ENCODE measurements around the gene KLC1. TPM values are rescaled to one million over a fixed set of nuclear protein-coding genes. Genes with fewer than 3 reads are reported as not detected.

The KLC1 gene
- total and polyA plus RNA-seq, 2 of the 13 experiments (the other 11 are each of a cell fraction or from before 2014, with no cell fraction given): 53.2 to 63.5 TPM

DNA sequence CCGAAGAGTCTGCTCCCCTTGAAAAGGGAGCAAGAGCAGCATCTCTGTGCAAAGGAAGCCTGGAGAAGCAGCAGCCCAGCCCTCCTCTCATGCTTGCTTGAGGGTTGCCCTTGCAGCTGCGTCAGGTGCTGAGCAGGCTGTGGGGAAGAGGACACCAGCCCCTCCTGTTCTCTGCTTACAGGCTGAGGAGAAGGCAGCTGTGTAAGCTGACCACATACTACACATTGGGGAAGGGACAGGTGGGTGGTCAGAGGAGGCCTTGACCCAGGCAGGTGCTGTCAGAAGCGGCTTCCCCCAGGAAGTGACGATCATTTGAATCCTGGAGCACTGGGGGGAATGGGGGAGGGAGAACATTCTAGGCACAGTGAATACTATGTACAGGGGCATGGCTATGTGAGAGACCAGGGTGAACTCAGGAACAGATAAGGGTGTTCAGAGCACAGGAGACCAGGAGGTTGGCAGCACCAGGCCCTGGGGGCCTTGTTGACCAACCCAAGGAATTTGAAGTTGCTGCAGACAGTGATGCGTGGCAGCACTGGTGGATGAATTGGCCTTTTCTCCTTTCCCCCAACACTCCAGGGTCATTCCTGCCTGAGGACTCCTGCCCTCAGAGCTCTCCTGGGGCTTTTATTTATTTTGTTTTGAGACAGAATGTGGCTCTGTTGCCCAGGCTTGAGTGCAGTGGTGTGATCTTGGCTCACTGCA is 2.7 kb upstream of the KLC1 start:
- WGBS (ENCODE audit: low lambda C conversion rate): 13% methylated on average over 3 of the region's 5 CpGs
- POLR2A ChIA-PET: no interaction called here
- Histone ChIP-seq H3K36me3 (replicated peaks in 1 of 2; ENCODE audit: control insufficient read depth in 1 of 2, insufficient read depth in 2 of 2, low read length in 2 of 2) (no peaks in the 10 kb centered on the region), H3K27ac (ENCODE audit: extremely low read length, insufficient read depth, low read length) (no peak overlapping the region), H3K9me3 (ENCODE audit: low read length) (no peaks in the 10 kb centered on the region), H3K27me3 (ENCODE audit: control insufficient read depth in 1 of 2, insufficient read depth in 2 of 2, low read length in 2 of 2) (no peaks in the 10 kb centered on the region; a peak in 1 of 5 replicates), H4K20me1 (ENCODE audit: insufficient read depth, low read length) (peaks cover 14% of the 10 kb centered on the region), H3K4me1 (ENCODE audit: insufficient read depth, low read length) (peaks cover 73% of the 10 kb centered on the region), H3K4me2 (ENCODE audit: low read depth, low read length) (peak overlapping the region; percentile 87), H3K79me2 (ENCODE audit: insufficient read depth, low read length) (peaks cover 16% of the 10 kb centered on the region), H2AFZ (ENCODE audit: low read length) (no peak overlapping the region), H3K9ac (ENCODE audit: insufficient read depth, low read depth, low read length) (0 out of 2 replicates have a peak overlapping the region, but pooled peaks have one; percentile 30), H3K4me3 (replicated peaks in 1 of 3; ENCODE audit: insufficient read depth in 1 of 3, low read depth in 2 of 3, low read length in 3 of 3) (peak overlapping the region in 1 of 3 experiments; percentile 73; a peak in 2 of 6 replicates)
- CTCF ChIA-PET (ENCODE audit: low intra/inter-chr PET ratio, low total read pairs): no interaction called here
- no peak for FAIRE-seq
- peak; percentile 19 for ATAC-seq
- no TSS peak for BruUV-seq (replicated peaks)
- peak; percentile 37 for DNase-seq (ENCODE audit: low spot score)
- in situ Hi-C loops (cut with HindIII; ENCODE audit: extremely low pct_ligation_motif_present, low pct_unique_long_range_greater_than_20kb): no loop called here
- intact Hi-C loops (cut with micrococcal nuclease; ENCODE audit: unreplicated experiment): no loop called here
- TF ChIP-seq, protein P1, sequence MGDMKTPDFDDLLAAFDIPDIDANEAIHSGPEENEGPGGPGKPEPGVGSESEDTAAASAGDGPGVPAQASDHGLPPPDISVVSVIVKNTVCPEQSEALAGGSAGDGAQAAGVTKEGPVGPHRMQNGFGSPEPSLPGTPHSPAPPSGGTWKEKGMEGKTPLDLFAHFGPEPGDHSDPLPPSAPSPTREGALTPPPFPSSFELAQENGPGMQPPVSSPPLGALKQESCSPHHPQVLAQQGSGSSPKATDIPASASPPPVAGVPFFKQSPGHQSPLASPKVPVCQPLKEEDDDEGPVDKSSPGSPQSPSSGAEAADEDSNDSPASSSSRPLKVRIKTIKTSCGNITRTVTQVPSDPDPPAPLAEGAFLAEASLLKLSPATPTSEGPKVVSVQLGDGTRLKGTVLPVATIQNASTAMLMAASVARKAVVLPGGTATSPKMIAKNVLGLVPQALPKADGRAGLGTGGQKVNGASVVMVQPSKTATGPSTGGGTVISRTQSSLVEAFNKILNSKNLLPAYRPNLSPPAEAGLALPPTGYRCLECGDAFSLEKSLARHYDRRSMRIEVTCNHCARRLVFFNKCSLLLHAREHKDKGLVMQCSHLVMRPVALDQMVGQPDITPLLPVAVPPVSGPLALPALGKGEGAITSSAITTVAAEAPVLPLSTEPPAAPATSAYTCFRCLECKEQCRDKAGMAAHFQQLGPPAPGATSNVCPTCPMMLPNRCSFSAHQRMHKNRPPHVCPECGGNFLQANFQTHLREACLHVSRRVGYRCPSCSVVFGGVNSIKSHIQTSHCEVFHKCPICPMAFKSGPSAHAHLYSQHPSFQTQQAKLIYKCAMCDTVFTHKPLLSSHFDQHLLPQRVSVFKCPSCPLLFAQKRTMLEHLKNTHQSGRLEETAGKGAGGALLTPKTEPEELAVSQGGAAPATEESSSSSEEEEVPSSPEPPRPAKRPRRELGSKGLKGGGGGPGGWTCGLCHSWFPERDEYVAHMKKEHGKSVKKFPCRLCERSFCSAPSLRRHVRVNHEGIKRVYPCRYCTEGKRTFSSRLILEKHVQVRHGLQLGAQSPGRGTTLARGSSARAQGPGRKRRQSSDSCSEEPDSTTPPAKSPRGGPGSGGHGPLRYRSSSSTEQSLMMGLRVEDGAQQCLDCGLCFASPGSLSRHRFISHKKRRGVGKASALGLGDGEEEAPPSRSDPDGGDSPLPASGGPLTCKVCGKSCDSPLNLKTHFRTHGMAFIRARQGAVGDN (CRISPR knock-in tag; IDR thresholded peaks at IDR 0.05): peak; percentile 62
- no peak for TF ChIP-seq ZNF572 (CRISPR knock-in tag; IDR thresholded peaks at IDR 0.05)
- TF ChIP-seq, protein P2, sequence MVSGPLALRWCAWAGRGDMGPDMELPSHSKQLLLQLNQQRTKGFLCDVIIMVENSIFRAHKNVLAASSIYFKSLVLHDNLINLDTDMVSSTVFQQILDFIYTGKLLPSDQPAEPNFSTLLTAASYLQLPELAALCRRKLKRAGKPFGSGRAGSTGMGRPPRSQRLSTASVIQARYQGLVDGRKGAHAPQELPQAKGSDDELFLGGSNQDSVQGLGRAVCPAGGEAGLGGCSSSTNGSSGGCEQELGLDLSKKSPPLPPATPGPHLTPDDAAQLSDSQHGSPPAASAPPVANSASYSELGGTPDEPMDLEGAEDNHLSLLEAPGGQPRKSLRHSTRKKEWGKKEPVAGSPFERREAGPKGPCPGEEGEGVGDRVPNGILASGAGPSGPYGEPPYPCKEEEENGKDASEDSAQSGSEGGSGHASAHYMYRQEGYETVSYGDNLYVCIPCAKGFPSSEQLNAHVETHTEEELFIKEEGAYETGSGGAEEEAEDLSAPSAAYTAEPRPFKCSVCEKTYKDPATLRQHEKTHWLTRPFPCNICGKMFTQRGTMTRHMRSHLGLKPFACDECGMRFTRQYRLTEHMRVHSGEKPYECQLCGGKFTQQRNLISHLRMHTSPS (CRISPR knock-in tag; IDR thresholded peaks at IDR 0.05; ENCODE audit: low read depth): 0 out of 2 replicates have a peak, but pooled peaks have one; percentile 24
- TF ChIP-seq ZBTB25 (CRISPR knock-in tag; IDR thresholded peaks at IDR 0.05): no peak
- TF ChIP-seq ARNTL (CRISPR knock-in tag; IDR thresholded peaks at IDR 0.05): no peak
- no peak for TF ChIP-seq EED (CRISPR knock-in tag; IDR thresholded peaks at IDR 0.05)
- no peak for TF ChIP-seq HNRNPL (IDR thresholded peaks at IDR 0.05; ENCODE audit: low read depth, low read length)
- TF ChIP-seq RARA (CRISPR knock-in tag; IDR thresholded peaks at IDR 0.05): peak; percentile 20; the same call in 1 of the 2 replicates
- peak; percentile 26; the same call in 1 of the 2 replicates for TF ChIP-seq SALL1 (CRISPR knock-in tag; IDR thresholded peaks at IDR 0.05)
- TF ChIP-seq ZNF761 (CRISPR knock-in tag; conservative IDR thresholded peaks at IDR 0.05): no peak
- 0 out of 2 replicates have a peak, but pooled peaks have one; percentile 20 for TF ChIP-seq ZNF143 (CRISPR knock-in tag; IDR thresholded peaks at IDR 0.05)
- TF ChIP-seq GABPB1 (CRISPR knock-in tag; IDR thresholded peaks at IDR 0.05): peak; percentile 38; the same call in 1 of the 2 replicates
- 0 out of 2 replicates have a peak, but pooled peaks have one; percentile 26 for TF ChIP-seq ZFY (CRISPR knock-in tag; IDR thresholded peaks at IDR 0.05)
- no peak for TF ChIP-seq PHF20 (CRISPR knock-in tag; IDR thresholded peaks at IDR 0.05)
- no peak for TF ChIP-seq CREB1 (IDR thresholded peaks at IDR 0.05)
- peak; percentile 72 for TF ChIP-seq CREB1 (CRISPR knock-in tag; IDR thresholded peaks at IDR 0.05)

Measured in HepG2 (cell line).